ENCODE measurements around the gene UXT. TPM values are rescaled to one million over a fixed set of nuclear protein-coding genes. Genes with fewer than 3 reads are reported as not detected.

UXT gene
- total RNA-seq, 1 experiment from 2014 or later, result 143 TPM

Other genes with a start within 250 kb of the UXT start
- gene ZNF41, start 176.0 kb downstream of the UXT start, total RNA-seq (2014; rRNA removed; shearing (Covaris generic)), result 4.5 TPM in 2 replicates
- 14.5 and 20.1 TPM in 2 replicates for gene ARAF, start 98.0 kb downstream of the UXT start, total RNA-seq (2014; rRNA removed; shearing (Covaris generic))
- 265 and 283 TPM in 2 replicates for gene TIMP1, start 76.7 kb downstream of the UXT start, total RNA-seq (2014; rRNA removed; shearing (Covaris generic))
- gene SYN1, start 39.3 kb downstream of the UXT start, total RNA-seq (2014; rRNA removed; shearing (Covaris generic)), result 0.05 TPM in 1 of 2 replicates, not detected in the other
- gene CFP, start 29.2 kb downstream of the UXT start, total RNA-seq (2014; rRNA removed; shearing (Covaris generic)), result 0.95 TPM in 1 of 2 replicates, not detected in the other
- 35.1 and 39.9 TPM in 2 replicates for gene ELK1, start 8.6 kb downstream of the UXT start, total RNA-seq (2014; rRNA removed; shearing (Covaris generic))
- gene ZNF81, start 177.7 kb upstream of the UXT start, total RNA-seq (2014; rRNA removed; shearing (Covaris generic)), result 7.1 and 8.5 TPM in 2 replicates

All from SK-MEL-5 (cell line).